HepG2 (cell line): ENCODE data around the gene IFNB1. TPM values are rescaled to one million over a fixed set of nuclear protein-coding genes. Genes with fewer than 3 reads are reported as not detected.

ENCODE experiments used
- ATAC-seq: fragments of 200-7000 bp; cut with Tn5 transposase; 3 replicates; pipeline ENCODE4 v1.9.1; 2020; ENCODE audit warnings: mild to moderate bottlenecking, moderate library complexity
- BruUV-seq: library from RNA; stranded (reverse); fragments of 400-500 nt; replicated peaks from 2 replicates; lab custom pipeline; 2021; lab: Mats Ljungman, UMichigan
- CTCF ChIA-PET: fragments of 300-600 bp; formaldehyde crosslinking; extraction: SDS; loops from one replicate; lab custom pipeline; 2021; ENCODE audit warnings: low total read pairs, inconsistent platforms, low intra/inter-chr PET ratio; lab: Yijun Ruan, JAX
- POLR2A ChIA-PET: fragments of 350-600 bp; sonication (Branson Sonifier 250); formaldehyde crosslinking; loops from one replicate; lab custom pipeline; 2020; ENCODE audit warnings: antibody characterized with exemption, inconsistent platforms; lab: Yijun Ruan, JAX
- DNase-seq: peaks from one replicate; pipeline ENCODE4 v3.0.0-alpha.2; 2015; ENCODE audit warnings: low spot score
- FAIRE-seq: peaks from 3 replicates; lab custom pipeline; 2011; peaks lifted over from hg19 to GRCh38; lab: Jason Lieb, UNC
- H2AFZ ChIP-seq: one replicate; pipeline ENCODE4 v1.6.1; 2011; ENCODE audit warnings: low read length, inconsistent platforms
- H3K27ac ChIP-seq: fragments of 300-600 bp; 3 replicates; pipeline ENCODE4 v1.8.0; 2011; ENCODE audit warnings: mixed run types, mild to moderate bottlenecking, mixed read lengths, low read length, inconsistent platforms; ENCODE audit not compliant: insufficient read depth; ENCODE audit errors: extremely low read length
- H3K27me3 ChIP-seq, 2 experiments: fragments of 200-600 bp in 1 of 2; 2 replicates in 1 of 2; 3 replicates in 1 of 2; pipeline versions ENCODE4 v1.6.0 to v1.8.0; 2011; ENCODE audit warnings: low read length in 2 of 2, mild to moderate bottlenecking in 2 of 2, moderate library complexity in 2 of 2, inconsistent platforms in 1 of 2; ENCODE audit not compliant: insufficient read depth in 2 of 2, control insufficient read depth in 1 of 2
- H3K36me3 ChIP-seq, 2 experiments: fragments of 200-600 bp in 1 of 2; replicated peaks in 1 of 2; 2 replicates in 1 of 2; 3 replicates in 1 of 2; pipeline versions ENCODE4 v1.5.1 to v1.8.0; 2011; ENCODE audit warnings: low read length in 2 of 2, inconsistent platforms in 1 of 2; ENCODE audit not compliant: insufficient read depth in 2 of 2, control insufficient read depth in 1 of 2
- H3K4me1 ChIP-seq: 2 replicates; pipeline ENCODE4 v1.5.1; 2012; ENCODE audit warnings: low read length, inconsistent platforms; ENCODE audit not compliant: insufficient read depth
- H3K4me2 ChIP-seq: 2 replicates; pipeline ENCODE4 v1.6.0; 2011; ENCODE audit warnings: low read depth, low read length, inconsistent platforms
- H3K4me3 ChIP-seq, 3 experiments: fragments of 200-600 bp in 1 of 3; sonication (generic), shearing (Covaris generic) in 1 of 3; replicated peaks in 1 of 3; 2 replicates each; pipeline ENCODE4 v1.5.1; 2011 to 2016; ENCODE audit warnings: low read length in 3 of 3, inconsistent platforms in 2 of 3, low read depth in 2 of 3, mild to moderate bottlenecking in 2 of 3, control low read depth in 1 of 3, mixed read lengths in 1 of 3; ENCODE audit not compliant: insufficient read depth in 1 of 3
- H3K79me2 ChIP-seq: one replicate; pipeline ENCODE4 v1.6.1; 2011; ENCODE audit warnings: low read length, inconsistent platforms; ENCODE audit not compliant: insufficient read depth
- H3K9ac ChIP-seq: 2 replicates; pipeline ENCODE4 v1.6.0; 2011; ENCODE audit warnings: mild to moderate bottlenecking, low read depth, low read length, inconsistent platforms; ENCODE audit not compliant: insufficient read depth
- H3K9me3 ChIP-seq: 2 replicates; pipeline ENCODE4 v1.5.1; 2012; ENCODE audit warnings: mild to moderate bottlenecking, low read length
- H4K20me1 ChIP-seq: 2 replicates; pipeline ENCODE4 v1.6.0; 2011; ENCODE audit warnings: inconsistent platforms, mild to moderate bottlenecking, low read length, moderate library complexity; ENCODE audit not compliant: insufficient read depth
- GPN1 ChIP-seq: sonication (generic); formaldehyde crosslinking; IDR thresholded peaks from 2 replicates; pipeline ENCODE4 v1.5.1; 2020; ENCODE audit warnings: missing genetic modification reagents, borderline replicate concordance
- HNRNPK ChIP-seq: fragments of 200-400 bp; formaldehyde crosslinking; IDR thresholded peaks from 2 replicates; pipeline ENCODE4 v1.6.1; 2018; ENCODE audit warnings: low read length, low read depth, moderate library complexity, mild to moderate bottlenecking; ENCODE audit not compliant: poor library complexity, severe bottlenecking
- MAF1 ChIP-seq: sonication (generic); formaldehyde crosslinking; IDR thresholded peaks from 2 replicates; pipeline ENCODE4 v1.5.0; 2020; ENCODE audit warnings: missing genetic modification reagents, borderline replicate concordance
- MAFF ChIP-seq: IDR thresholded peaks from 2 replicates; pipeline ENCODE4 v1.6.1; 2011; ENCODE audit warnings: low read depth, low read length, improper control_type of control experiment
- NCOA2 ChIP-seq: sonication (generic); formaldehyde crosslinking; IDR thresholded peaks from 2 replicates; pipeline ENCODE4 v1.8.0; 2022; ENCODE audit warnings: inconsistent platforms
- RNF2 ChIP-seq: fragments of 450-650 bp; conservative IDR thresholded peaks from 2 replicates; pipeline ENCODE4 v1.6.1; 2016; ENCODE audit warnings: low read depth
- TAF15 ChIP-seq: fragments of 200-400 bp; formaldehyde crosslinking; IDR thresholded peaks from one replicate; pipeline ENCODE4 v1.6.1; 2018; ENCODE audit warnings: mild to moderate bottlenecking, low read depth, low read length; ENCODE audit not compliant: poor library complexity, severe bottlenecking
- TBP ChIP-seq: sonication (generic); formaldehyde crosslinking; IDR thresholded peaks from 2 replicates; pipeline ENCODE4 v1.5.0; 2020; ENCODE audit warnings: missing genetic modification reagents
- ZNF225 ChIP-seq: sonication (generic); formaldehyde crosslinking; IDR thresholded peaks from 2 replicates; pipeline ENCODE4 v1.4.0; 2020; ENCODE audit warnings: mild to moderate bottlenecking, missing genetic modification reagents
- ZNF337 ChIP-seq: sonication (generic); formaldehyde crosslinking; IDR thresholded peaks from 2 replicates; pipeline ENCODE4 v1.5.1; 2020; ENCODE audit warnings: missing genetic modification reagents, low read depth, mild to moderate bottlenecking, borderline replicate concordance
- WGBS: methylation state at CpG from one replicate; pipeline ENCODE4 v1.1.6; 2017; ENCODE audit warnings: low lambda C conversion rate; 5-methylcytosine and 5-hydroxymethylcytosine counted together
- in situ Hi-C: cut with HindIII; loops from 2 replicates; pipeline ENCODE4 v1.10.0; 2017; ENCODE audit warnings: low pct_unique_long_range_greater_than_20kb; ENCODE audit not compliant: extremely low pct_ligation_motif_present
- intact Hi-C: fragments of 100-400 bp; cut with micrococcal nuclease; formaldehyde crosslinking; loops from one replicate; pipeline ENCODE4 v1.10.0; 2022; ENCODE audit not compliant: unreplicated experiment
- polyA plus RNA-seq, 8 experiments: library from polyadenylated mRNA; depleted of rRNA in 3 of 8; stranded (reverse) in 7 of 8; unstranded in 1 of 8; fragments of >200 nt; fragmentation: Illumina TruSeq in 4 of 8; extraction: Trizol in 4 of 8; gene quantifications; 2 replicates each; pipeline versions ENCODE4 v1.2.1 to v1.2.3, GENCODE V29; 2011 to 2016; ENCODE audit warnings: low read depth in 4 of 8, missing spikeins in 1 of 8, mixed read lengths in 1 of 8; ENCODE audit not compliant: insufficient read depth in 1 of 8
- total RNA-seq, 5 experiments: library from RNA; depleted of rRNA; stranded (reverse); fragments of >200 nt; fragmentation: Illumina TruSeq; extraction: Trizol; gene quantifications; 2 replicates each; pipeline ENCODE4 v1.2.3, GENCODE V29; 2016; ENCODE audit warnings: low read depth in 1 of 5
- TF ChIP-seq, protein P1 (sequence below): sonication (generic); formaldehyde crosslinking; IDR thresholded peaks from 2 replicates; pipeline ENCODE4 v1.5.0; 2020; ENCODE audit warnings: mild to moderate bottlenecking, missing genetic modification reagents, borderline replicate concordance
- TF ChIP-seq, protein P2 (sequence below): sonication (generic); formaldehyde crosslinking; IDR thresholded peaks from 2 replicates; pipeline ENCODE4 v1.5.1; 2020; ENCODE audit warnings: mild to moderate bottlenecking, moderate library complexity, missing genetic modification reagents
- TF ChIP-seq, protein P3 (sequence below): IDR thresholded peaks from 2 replicates; pipeline ENCODE4 v1.6.1; 2016

The IFNB1 gene
- total and polyA plus RNA-seq, 2 of the 13 experiments (the other 11 are each of a cell fraction or from before 2014, with no cell fraction given) = not detected

DNA sequence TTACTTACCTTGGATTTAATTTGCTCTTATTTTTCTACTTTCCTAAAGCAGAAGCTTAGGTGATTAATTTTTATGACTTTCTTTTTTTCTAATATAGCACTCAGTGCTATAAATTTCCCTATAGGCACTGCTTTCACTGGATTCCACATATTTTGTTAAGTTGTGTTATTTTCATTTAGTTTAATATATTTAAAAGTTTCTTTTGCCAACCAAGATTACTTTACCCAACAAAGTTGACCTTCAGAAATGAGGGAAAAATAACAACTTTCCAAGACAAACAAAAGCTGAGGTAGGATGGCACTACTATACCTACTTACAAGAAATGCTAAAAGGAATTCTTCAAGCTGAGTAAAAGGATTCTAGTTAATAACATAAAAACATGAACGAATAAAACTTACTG is 8.8 kb upstream of the IFNB1 start (continued):
- no peak for TF ChIP-seq ZNF337 (CRISPR knock-in tag)
- TF ChIP-seq, protein P1, sequence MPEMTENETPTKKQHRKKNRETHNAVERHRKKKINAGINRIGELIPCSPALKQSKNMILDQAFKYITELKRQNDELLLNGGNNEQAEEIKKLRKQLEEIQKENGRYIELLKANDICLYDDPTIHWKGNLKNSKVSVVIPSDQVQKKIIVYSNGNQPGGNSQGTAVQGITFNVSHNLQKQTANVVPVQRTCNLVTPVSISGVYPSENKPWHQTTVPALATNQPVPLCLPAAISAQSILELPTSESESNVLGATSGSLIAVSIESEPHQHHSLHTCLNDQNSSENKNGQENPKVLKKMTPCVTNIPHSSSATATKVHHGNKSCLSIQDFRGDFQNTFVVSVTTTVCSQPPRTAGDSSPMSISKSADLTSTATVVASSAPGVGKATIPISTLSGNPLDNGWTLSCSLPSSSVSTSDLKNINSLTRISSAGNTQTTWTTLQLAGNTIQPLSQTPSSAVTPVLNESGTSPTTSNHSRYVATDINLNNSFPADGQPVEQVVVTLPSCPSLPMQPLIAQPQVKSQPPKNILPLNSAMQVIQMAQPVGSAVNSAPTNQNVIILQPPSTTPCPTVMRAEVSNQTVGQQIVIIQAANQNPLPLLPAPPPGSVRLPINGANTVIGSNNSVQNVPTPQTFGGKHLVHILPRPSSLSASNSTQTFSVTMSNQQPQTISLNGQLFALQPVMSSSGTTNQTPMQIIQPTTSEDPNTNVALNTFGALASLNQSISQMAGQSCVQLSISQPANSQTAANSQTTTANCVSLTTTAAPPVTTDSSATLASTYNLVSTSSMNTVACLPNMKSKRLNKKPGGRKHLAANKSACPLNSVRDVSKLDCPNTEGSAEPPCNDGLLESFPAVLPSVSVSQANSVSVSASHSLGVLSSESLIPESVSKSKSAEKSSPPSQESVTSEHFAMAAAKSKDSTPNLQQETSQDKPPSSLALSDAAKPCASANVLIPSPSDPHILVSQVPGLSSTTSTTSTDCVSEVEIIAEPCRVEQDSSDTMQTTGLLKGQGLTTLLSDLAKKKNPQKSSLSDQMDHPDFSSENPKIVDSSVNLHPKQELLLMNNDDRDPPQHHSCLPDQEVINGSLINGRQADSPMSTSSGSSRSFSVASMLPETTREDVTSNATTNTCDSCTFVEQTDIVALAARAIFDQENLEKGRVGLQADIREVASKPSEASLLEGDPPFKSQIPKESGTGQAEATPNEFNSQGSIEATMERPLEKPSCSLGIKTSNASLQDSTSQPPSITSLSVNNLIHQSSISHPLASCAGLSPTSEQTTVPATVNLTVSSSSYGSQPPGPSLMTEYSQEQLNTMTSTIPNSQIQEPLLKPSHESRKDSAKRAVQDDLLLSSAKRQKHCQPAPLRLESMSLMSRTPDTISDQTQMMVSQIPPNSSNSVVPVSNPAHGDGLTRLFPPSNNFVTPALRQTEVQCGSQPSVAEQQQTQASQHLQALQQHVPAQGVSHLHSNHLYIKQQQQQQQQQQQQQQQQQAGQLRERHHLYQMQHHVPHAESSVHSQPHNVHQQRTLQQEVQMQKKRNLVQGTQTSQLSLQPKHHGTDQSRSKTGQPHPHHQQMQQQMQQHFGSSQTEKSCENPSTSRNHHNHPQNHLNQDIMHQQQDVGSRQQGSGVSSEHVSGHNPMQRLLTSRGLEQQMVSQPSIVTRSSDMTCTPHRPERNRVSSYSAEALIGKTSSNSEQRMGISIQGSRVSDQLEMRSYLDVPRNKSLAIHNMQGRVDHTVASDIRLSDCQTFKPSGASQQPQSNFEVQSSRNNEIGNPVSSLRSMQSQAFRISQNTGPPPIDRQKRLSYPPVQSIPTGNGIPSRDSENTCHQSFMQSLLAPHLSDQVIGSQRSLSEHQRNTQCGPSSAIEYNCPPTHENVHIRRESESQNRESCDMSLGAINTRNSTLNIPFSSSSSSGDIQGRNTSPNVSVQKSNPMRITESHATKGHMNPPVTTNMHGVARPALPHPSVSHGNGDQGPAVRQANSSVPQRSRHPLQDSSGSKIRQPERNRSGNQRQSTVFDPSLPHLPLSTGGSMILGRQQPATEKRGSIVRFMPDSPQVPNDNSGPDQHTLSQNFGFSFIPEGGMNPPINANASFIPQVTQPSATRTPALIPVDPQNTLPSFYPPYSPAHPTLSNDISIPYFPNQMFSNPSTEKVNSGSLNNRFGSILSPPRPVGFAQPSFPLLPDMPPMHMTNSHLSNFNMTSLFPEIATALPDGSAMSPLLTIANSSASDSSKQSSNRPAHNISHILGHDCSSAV (CRISPR knock-in tag) = no peak

DNA sequence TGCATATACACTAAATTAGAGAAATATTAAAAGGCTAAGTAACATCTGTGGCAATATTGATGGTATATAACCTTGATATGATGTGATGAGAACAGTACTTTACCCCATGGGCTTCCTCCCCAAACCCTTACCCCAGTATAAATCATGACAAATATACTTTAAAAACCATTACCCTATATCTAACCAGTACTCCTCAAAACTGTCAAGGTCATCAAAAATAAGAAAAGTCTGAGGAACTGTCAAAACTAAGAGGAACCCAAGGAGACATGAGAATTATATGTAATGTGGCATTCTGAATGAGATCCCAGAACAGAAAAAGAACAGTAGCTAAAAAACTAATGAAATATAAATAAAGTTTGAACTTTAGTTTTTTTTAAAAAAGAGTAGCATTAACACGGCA is 7.3 kb upstream of the IFNB1 start:
- Histone ChIP-seq H3K27me3 (no peaks in the 10 kb centered on the region; a peak in 1 of 5 replicates), H2AFZ (no peak overlapping the region), H3K36me3 (no peaks in the 10 kb centered on the region), H4K20me1 (no peaks in the 10 kb centered on the region), H3K79me2 (no peaks in the 10 kb centered on the region), H3K4me1 (no peaks in the 10 kb centered on the region), H3K9me3 (no peaks in the 10 kb centered on the region), H3K9ac (no peak overlapping the region), H3K4me2 (no peak overlapping the region), H3K27ac (no peak overlapping the region), H3K4me3 (no peak overlapping the region)
- POLR2A ChIA-PET = no interaction called here
- in situ Hi-C loops = no loop called here
- BruUV-seq = no TSS peak
- CTCF ChIA-PET = no interaction called here
- FAIRE-seq = no peak
- WGBS = 4% methylated on average over 1 of the region's 1 CpG
- DNase-seq = no peak
- no peak for ATAC-seq
- intact Hi-C loops = no loop called here
- TF ChIP-seq MAFF (peak; percentile 74), RNF2 (no peak), TAF15 (no peak), TBP (no peak), MAF1 (no peak), GPN1 (CRISPR knock-in tag) (no peak), HNRNPK (no peak), ZNF225 (CRISPR knock-in tag) (no peak), NCOA2 (CRISPR knock-in tag) (no peak)
- TF ChIP-seq, protein P2, sequence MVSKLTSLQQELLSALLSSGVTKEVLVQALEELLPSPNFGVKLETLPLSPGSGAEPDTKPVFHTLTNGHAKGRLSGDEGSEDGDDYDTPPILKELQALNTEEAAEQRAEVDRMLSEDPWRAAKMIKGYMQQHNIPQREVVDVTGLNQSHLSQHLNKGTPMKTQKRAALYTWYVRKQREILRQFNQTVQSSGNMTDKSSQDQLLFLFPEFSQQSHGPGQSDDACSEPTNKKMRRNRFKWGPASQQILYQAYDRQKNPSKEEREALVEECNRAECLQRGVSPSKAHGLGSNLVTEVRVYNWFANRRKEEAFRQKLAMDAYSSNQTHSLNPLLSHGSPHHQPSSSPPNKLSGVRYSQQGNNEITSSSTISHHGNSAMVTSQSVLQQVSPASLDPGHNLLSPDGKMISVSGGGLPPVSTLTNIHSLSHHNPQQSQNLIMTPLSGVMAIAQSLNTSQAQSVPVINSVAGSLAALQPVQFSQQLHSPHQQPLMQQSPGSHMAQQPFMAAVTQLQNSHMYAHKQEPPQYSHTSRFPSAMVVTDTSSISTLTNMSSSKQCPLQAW = no peak
- TF ChIP-seq, protein P3, sequence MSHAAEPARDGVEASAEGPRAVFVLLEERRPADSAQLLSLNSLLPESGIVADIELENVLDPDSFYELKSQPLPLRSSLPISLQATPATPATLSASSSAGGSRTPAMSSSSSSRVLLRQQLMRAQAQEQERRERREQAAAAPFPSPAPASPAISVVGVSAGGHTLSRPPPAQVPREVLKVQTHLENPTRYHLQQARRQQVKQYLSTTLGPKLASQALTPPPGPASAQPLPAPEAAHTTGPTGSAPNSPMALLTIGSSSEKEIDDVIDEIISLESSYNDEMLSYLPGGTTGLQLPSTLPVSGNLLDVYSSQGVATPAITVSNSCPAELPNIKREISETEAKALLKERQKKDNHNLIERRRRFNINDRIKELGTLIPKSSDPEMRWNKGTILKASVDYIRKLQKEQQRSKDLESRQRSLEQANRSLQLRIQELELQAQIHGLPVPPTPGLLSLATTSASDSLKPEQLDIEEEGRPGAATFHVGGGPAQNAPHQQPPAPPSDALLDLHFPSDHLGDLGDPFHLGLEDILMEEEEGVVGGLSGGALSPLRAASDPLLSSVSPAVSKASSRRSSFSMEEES (CRISPR knock-in tag) = no peak
